Tibial artery (tissue), 4 donors: Measurements from ENCODE around the gene SLC39A6.
"Not testable (repeated sequence)": the region's sequence is repeated elsewhere in the genome, so short reads cannot be mapped to it uniquely, and the experiment has no call there.

ENCODE experiments used
- DNase-seq, 2 donors: peaks; one replicate each; pipeline ENCODE4 v3.0.0-alpha.2; 2019
- H3K27ac ChIP-seq, 2 donors: fragments of 200-600 bp; sonication (generic) in 1 of 2; 1 replicate in 1 of 2; 2 replicates in 1 of 2; pipeline ENCODE4 v1.5.1; 2018 to 2019; ENCODE audit warnings: mild to moderate bottlenecking in 1 of 2
- H3K27me3 ChIP-seq, 2 donors: fragments of 200-600 bp; sonication (generic) in 1 of 2; one replicate each; pipeline versions ENCODE4 v1.5.1 to v1.6.0; 2016 to 2019
- H3K36me3 ChIP-seq, 3 donors: fragments of 200-600 bp; sonication (generic) in 2 of 3; one replicate each; pipeline ENCODE4 v1.5.1; 2016 to 2019; ENCODE audit warnings: mild to moderate bottlenecking in 2 of 3
- H3K4me1 ChIP-seq, 4 donors: fragments of 200-600 bp; sonication (generic) in 2 of 4; 1 replicate in 3 of 4; 2 replicates in 1 of 4; pipeline ENCODE4 v1.5.1; 2016 to 2019
- H3K4me3 ChIP-seq, 2 donors: fragments of 200-600 bp; sonication (generic) in 1 of 2; 1 replicate in 1 of 2; 2 replicates in 1 of 2; pipeline ENCODE4 v1.5.1; 2018 to 2019; ENCODE audit warnings: mild to moderate bottlenecking in 2 of 2
- H3K9me3 ChIP-seq, 3 donors: fragments of 200-600 bp; sonication (generic) in 1 of 3; one replicate each; pipeline ENCODE4 v1.5.1; 2016 to 2019
- CTCF ChIP-seq, 2 experiments: fragments of 200-600 bp in 1 of 2; fragments of 450-650 bp in 1 of 2; IDR thresholded peaks; one replicate each; pipeline ENCODE4 v1.5.1; 2017 to 2019; ENCODE audit warnings: antibody characterized with exemption in 2 of 2, mild to moderate bottlenecking in 1 of 2, moderate library complexity in 1 of 2
- intact Hi-C: fragments of 100-400 bp; cut with DNase I; formaldehyde crosslinking; loops from one replicate; pipeline ENCODE4 v1.15.0; 2023; ENCODE audit warnings: low total_unique reads

Gene SLC39A6

GRCh38 chr18:36088256-36088655 lies 40.9 kb downstream of the SLC39A6 start:
- Histone ChIP-seq H3K36me3 (no peaks in the 10 kb centered on the region), H3K4me3 (no peak overlapping the region), H3K27ac (no peak overlapping the region), H3K27me3 (peaks cover 0 to 5% of the 10 kb centered on the region in 2 donors), H3K4me1 (no peaks in the 10 kb centered on the region), H3K9me3 (no peaks in the 10 kb centered on the region)
- no peak for DNase-seq
- intact Hi-C loops, result no loop called here
- TF ChIP-seq CTCF (IDR thresholded peaks at IDR 0.05), result no peak

GRCh38 chr18:36086186-36086585 lies 43.0 kb downstream of the SLC39A6 start:
- Histone ChIP-seq H3K4me1 (no peaks in the 10 kb centered on the region), H3K4me3 (no peak overlapping the region), H3K36me3 (no peaks in the 10 kb centered on the region), H3K27ac (no peak overlapping the region), H3K9me3 (no peaks in the 10 kb centered on the region), H3K27me3 (peaks cover 0 to 5% of the 10 kb centered on the region in 2 donors)
- TF ChIP-seq CTCF (IDR thresholded peaks at IDR 0.05), result no peak
- intact Hi-C loops, result no loop called here
- no peak for DNase-seq

GRCh38 chr18:36085195-36085594 lies 43.9 kb downstream of the SLC39A6 start:
- H3K27me3 ChIP-seq, result peaks cover 0 to 5% of the 10 kb centered on the region in 2 donors
- H3K9me3 ChIP-seq, result no peaks in the 10 kb centered on the region
- intact Hi-C loops, result no loop called here
- H3K4me1 ChIP-seq, result no peaks in the 10 kb centered on the region
- H3K36me3 ChIP-seq, result no peaks in the 10 kb centered on the region
- no peak for TF ChIP-seq CTCF (IDR thresholded peaks at IDR 0.05)
- no peak for DNase-seq
- H3K27ac ChIP-seq, result no peak overlapping the region
- H3K4me3 ChIP-seq, result no peak overlapping the region

- Histone ChIP-seq H3K27ac (no peak overlapping the region), H3K4me1 (no peaks in the 10 kb centered on the region), H3K27me3 (peaks cover 0 to 5% of the 10 kb centered on the region in 2 donors), H3K9me3 (no peaks in the 10 kb centered on the region), H3K36me3 (no peaks in the 10 kb centered on the region), H3K4me3 (no peak overlapping the region)
- DNase-seq, result no peak
- TF ChIP-seq CTCF (IDR thresholded peaks at IDR 0.05), result no peak
- intact Hi-C loops, result no loop called here
Observed at GRCh38 chr18:36083729-36084128, 45.4 kb downstream of the SLC39A6 start.

GRCh38 chr18:36081118-36081517 lies 48.0 kb downstream of the SLC39A6 start:
- H3K27me3 ChIP-seq, DNase-seq, H3K4me1 ChIP-seq, intact Hi-C loops, H3K4me3 ChIP-seq, H3K27ac ChIP-seq, H3K9me3 ChIP-seq, H3K36me3 ChIP-seq: not testable (repeated sequence)

- TF ChIP-seq CTCF (IDR thresholded peaks at IDR 0.05), result no peak
- Histone ChIP-seq H3K9me3 (no peaks in the 10 kb centered on the region), H3K27ac (no peak overlapping the region), H3K27me3 (peaks cover 0 to 2% of the 10 kb centered on the region in 2 donors), H3K4me3 (peak overlapping the region in 1 of 2 donors; percentile 16), H3K4me1 (no peaks in the 10 kb centered on the region), H3K36me3 (no peaks in the 10 kb centered on the region)
- intact Hi-C loops, result no loop called here
- DNase-seq, result no peak
Observed at GRCh38 chr18:36078751-36079529, 50.2 kb downstream of the SLC39A6 start.

GRCh38 chr18:36077764-36078163 lies 51.4 kb downstream of the SLC39A6 start:
- not testable (repeated sequence) for DNase-seq

More at GRCh38 chr18:36077764-36078163, 51.4 kb downstream of the SLC39A6 start:
- H3K27me3 ChIP-seq, H3K36me3 ChIP-seq, H3K4me3 ChIP-seq, H3K9me3 ChIP-seq, intact Hi-C loops, H3K4me1 ChIP-seq, H3K27ac ChIP-seq: not testable (repeated sequence)
